NCI-H774 (cell line): ENCODE results near the gene FAF1.

Source experiments
- DNase-seq: peaks from one replicate; lab custom pipeline; 2025; lab: John Stamatoyannopoulos, UW

The FAF1 gene

GRCh38 chr1:50415235-50416149, 544.6 kb downstream of the FAF1 start:
- no peak for DNase-seq

GRCh38 chr1:50414853-50415234, 545.2 kb downstream of the FAF1 start:
- DNase-seq, result no peak

- no peak for DNase-seq
Measured at GRCh38 chr1:50412813-50413476, 547.1 kb downstream of the FAF1 start.

- no peak for DNase-seq
Measured at GRCh38 chr1:50405814-50406213, 554.3 kb downstream of the FAF1 start.

- DNase-seq, result no peak
Measured at GRCh38 chr1:50393522-50394120, 566.4 kb downstream of the FAF1 start.
